ENCODE measurements around the gene COG5. TPM values are rescaled to one million over a fixed set of nuclear protein-coding genes. Genes with fewer than 3 reads are reported as not detected.

The COG5 gene
- total and polyA plus RNA-seq, 4 donors = 4.1 to 27.1 (median 8.4) TPM

DNA sequence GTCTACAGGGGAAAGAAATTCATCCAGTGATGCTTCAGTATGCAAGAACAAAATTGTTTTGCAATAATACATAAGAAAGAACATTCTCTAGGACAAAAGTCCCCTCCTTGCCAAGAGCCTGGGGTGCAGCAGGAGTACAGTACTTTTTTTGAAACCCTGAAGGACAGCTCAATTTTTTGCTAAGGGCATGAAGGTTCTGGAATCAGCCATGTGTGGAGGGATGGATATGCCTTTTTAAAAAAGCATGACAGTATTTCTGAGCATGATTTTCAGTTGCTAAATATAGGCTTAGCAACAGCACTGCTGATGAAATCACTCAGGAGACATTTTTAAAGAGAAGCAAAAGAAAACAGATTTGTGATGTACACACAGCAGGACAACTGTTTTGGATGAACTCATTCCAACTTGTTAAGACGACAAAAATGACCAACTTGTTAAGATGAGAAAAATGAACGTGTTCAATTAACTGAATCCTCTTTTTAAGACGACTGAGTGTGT is 355.6 kb downstream of the COG5 start:
- 82% methylated on average over 3 of the region's 3 CpGs for WGBS
- Histone ChIP-seq H3K4me1 (ENCODE audit: control insufficient read depth in 4 of 4, insufficient read depth in 4 of 4, low read length in 3 of 4) (no peaks in the 10 kb centered on the region), H3K9ac (ENCODE audit: low read depth in 1 of 2, low read length in 2 of 2) (no peak overlapping the region), H3K27me3 (ENCODE audit: control insufficient read depth in 4 of 4, insufficient read depth in 4 of 4, low read length in 3 of 4) (no peaks in the 10 kb centered on the region), H3K36me3 (ENCODE audit: control insufficient read depth in 4 of 4, insufficient read depth in 3 of 4, low read depth in 1 of 4, low read length in 3 of 4) (peaks cover 6 to 34% (median 22%) of the 10 kb centered on the region in 4 donors), H3K4me3 (ENCODE audit: low read depth in 1 of 3, low read length in 3 of 3) (no peak overlapping the region), H3K27ac (ENCODE audit: low read depth in 1 of 2, low read length in 2 of 2) (no peak overlapping the region), H3K9me3 (ENCODE audit: control insufficient read depth in 4 of 4, low read length in 3 of 4) (no peaks in the 10 kb centered on the region)
- DNase-seq (ENCODE audit: low spot score) = no peak
- TF ChIP-seq FOXA2 (IDR thresholded peaks at IDR 0.05) (no peak), RAD21 (IDR thresholded peaks at IDR 0.05) (no peak), MAX (IDR thresholded peaks at IDR 0.05) (no peak), EGR1 (IDR thresholded peaks at IDR 0.05; ENCODE audit: low read depth in 2 of 2) (no peak), HNF4G (IDR thresholded peaks at IDR 0.05) (no peak), FOXA1 (IDR thresholded peaks at IDR 0.05) (no peak), NR2F2 (IDR thresholded peaks at IDR 0.05) (no peak), HNF4A (conservative IDR thresholded peaks at IDR 0.05) (no peak), JUND (IDR thresholded peaks at IDR 0.05) (no peak), SP1 (IDR thresholded peaks at IDR 0.05) (no peak)
- TF ChIP-seq, protein P1, sequence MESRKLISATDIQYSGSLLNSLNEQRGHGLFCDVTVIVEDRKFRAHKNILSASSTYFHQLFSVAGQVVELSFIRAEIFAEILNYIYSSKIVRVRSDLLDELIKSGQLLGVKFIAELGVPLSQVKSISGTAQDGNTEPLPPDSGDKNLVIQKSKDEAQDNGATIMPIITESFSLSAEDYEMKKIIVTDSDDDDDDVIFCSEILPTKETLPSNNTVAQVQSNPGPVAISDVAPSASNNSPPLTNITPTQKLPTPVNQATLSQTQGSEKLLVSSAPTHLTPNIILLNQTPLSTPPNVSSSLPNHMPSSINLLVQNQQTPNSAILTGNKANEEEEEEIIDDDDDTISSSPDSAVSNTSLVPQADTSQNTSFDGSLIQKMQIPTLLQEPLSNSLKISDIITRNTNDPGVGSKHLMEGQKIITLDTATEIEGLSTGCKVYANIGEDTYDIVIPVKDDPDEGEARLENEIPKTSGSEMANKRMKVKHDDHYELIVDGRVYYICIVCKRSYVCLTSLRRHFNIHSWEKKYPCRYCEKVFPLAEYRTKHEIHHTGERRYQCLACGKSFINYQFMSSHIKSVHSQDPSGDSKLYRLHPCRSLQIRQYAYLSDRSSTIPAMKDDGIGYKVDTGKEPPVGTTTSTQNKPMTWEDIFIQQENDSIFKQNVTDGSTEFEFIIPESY (IDR thresholded peaks at IDR 0.05) = no peak
- TF ChIP-seq, protein P2, sequence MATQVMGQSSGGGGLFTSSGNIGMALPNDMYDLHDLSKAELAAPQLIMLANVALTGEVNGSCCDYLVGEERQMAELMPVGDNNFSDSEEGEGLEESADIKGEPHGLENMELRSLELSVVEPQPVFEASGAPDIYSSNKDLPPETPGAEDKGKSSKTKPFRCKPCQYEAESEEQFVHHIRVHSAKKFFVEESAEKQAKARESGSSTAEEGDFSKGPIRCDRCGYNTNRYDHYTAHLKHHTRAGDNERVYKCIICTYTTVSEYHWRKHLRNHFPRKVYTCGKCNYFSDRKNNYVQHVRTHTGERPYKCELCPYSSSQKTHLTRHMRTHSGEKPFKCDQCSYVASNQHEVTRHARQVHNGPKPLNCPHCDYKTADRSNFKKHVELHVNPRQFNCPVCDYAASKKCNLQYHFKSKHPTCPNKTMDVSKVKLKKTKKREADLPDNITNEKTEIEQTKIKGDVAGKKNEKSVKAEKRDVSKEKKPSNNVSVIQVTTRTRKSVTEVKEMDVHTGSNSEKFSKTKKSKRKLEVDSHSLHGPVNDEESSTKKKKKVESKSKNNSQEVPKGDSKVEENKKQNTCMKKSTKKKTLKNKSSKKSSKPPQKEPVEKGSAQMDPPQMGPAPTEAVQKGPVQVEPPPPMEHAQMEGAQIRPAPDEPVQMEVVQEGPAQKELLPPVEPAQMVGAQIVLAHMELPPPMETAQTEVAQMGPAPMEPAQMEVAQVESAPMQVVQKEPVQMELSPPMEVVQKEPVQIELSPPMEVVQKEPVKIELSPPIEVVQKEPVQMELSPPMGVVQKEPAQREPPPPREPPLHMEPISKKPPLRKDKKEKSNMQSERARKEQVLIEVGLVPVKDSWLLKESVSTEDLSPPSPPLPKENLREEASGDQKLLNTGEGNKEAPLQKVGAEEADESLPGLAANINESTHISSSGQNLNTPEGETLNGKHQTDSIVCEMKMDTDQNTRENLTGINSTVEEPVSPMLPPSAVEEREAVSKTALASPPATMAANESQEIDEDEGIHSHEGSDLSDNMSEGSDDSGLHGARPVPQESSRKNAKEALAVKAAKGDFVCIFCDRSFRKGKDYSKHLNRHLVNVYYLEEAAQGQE (IDR thresholded peaks at IDR 0.05) = no peak
- TF ChIP-seq, protein P3, sequence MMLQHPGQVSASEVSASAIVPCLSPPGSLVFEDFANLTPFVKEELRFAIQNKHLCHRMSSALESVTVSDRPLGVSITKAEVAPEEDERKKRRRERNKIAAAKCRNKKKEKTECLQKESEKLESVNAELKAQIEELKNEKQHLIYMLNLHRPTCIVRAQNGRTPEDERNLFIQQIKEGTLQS (IDR thresholded peaks at IDR 0.05) = no peak

- Histone ChIP-seq H3K9ac (ENCODE audit: low read depth in 1 of 2, low read length in 2 of 2) (no peak overlapping the region), H3K36me3 (ENCODE audit: control insufficient read depth in 4 of 4, insufficient read depth in 3 of 4, low read depth in 1 of 4, low read length in 3 of 4) (peaks cover 6 to 38% (median 24%) of the 10 kb centered on the region in 4 donors), H3K27me3 (ENCODE audit: control insufficient read depth in 4 of 4, insufficient read depth in 4 of 4, low read length in 3 of 4) (no peaks in the 10 kb centered on the region), H3K9me3 (ENCODE audit: control insufficient read depth in 4 of 4, low read length in 3 of 4) (no peaks in the 10 kb centered on the region), H3K4me1 (ENCODE audit: control insufficient read depth in 4 of 4, insufficient read depth in 4 of 4, low read length in 3 of 4) (no peaks in the 10 kb centered on the region), H3K27ac (ENCODE audit: low read depth in 1 of 2, low read length in 2 of 2) (no peak overlapping the region), H3K4me3 (ENCODE audit: low read depth in 1 of 3, low read length in 3 of 3) (no peak overlapping the region)
- 96% methylated on average over 5 of the region's 5 CpGs for WGBS
- no peak for DNase-seq (ENCODE audit: low spot score)
- TF ChIP-seq, protein P1 (IDR thresholded peaks at IDR 0.05) = no peak
- no peak for TF ChIP-seq SP1 (IDR thresholded peaks at IDR 0.05)
- no peak for TF ChIP-seq JUND (IDR thresholded peaks at IDR 0.05)
- no peak for TF ChIP-seq TAF1 (conservative IDR thresholded peaks at IDR 0.05)
- no peak for TF ChIP-seq HNF4A (conservative IDR thresholded peaks at IDR 0.05)
- no peak for TF ChIP-seq GABPA (IDR thresholded peaks at IDR 0.05 in 1 of 2, conservative IDR thresholded peaks at IDR 0.05 in 1 of 2)
- TF ChIP-seq HNF4G (IDR thresholded peaks at IDR 0.05) = no peak
- no peak for TF ChIP-seq RXRA (IDR thresholded peaks at IDR 0.05)
- TF ChIP-seq, protein P3 (IDR thresholded peaks at IDR 0.05) = no peak
- TF ChIP-seq FOXA1 (IDR thresholded peaks at IDR 0.05) = no peak
- TF ChIP-seq, protein P2 (IDR thresholded peaks at IDR 0.05) = no peak
- no peak for TF ChIP-seq YY1 (IDR thresholded peaks at IDR 0.05)
- no peak for TF ChIP-seq NR2F2 (IDR thresholded peaks at IDR 0.05)
- TF ChIP-seq RAD21 (IDR thresholded peaks at IDR 0.05) = no peak
Observed at GRCh38 chr7:107207459-107207858, 356.3 kb downstream of the COG5 start.
